HG03520 (cell line): ENCODE results near the gene BTG2.
A peak's percentile ranks its signal among the peaks of the same experiment; 100 is the strongest.
"Not testable (repeated sequence)": the region's sequence is repeated elsewhere in the genome, so short reads cannot be mapped to it uniquely, and the experiment has no call there.

ENCODE experiments used
- ATAC-seq: cut with Tn5 transposase; IDR thresholded peaks from one replicate; pipeline ENCODE4 v1.9.1; 2021; ENCODE audit warnings: mild to moderate bottlenecking, moderate library complexity; ENCODE audit not compliant: unreplicated experiment

Gene BTG2

DNA sequence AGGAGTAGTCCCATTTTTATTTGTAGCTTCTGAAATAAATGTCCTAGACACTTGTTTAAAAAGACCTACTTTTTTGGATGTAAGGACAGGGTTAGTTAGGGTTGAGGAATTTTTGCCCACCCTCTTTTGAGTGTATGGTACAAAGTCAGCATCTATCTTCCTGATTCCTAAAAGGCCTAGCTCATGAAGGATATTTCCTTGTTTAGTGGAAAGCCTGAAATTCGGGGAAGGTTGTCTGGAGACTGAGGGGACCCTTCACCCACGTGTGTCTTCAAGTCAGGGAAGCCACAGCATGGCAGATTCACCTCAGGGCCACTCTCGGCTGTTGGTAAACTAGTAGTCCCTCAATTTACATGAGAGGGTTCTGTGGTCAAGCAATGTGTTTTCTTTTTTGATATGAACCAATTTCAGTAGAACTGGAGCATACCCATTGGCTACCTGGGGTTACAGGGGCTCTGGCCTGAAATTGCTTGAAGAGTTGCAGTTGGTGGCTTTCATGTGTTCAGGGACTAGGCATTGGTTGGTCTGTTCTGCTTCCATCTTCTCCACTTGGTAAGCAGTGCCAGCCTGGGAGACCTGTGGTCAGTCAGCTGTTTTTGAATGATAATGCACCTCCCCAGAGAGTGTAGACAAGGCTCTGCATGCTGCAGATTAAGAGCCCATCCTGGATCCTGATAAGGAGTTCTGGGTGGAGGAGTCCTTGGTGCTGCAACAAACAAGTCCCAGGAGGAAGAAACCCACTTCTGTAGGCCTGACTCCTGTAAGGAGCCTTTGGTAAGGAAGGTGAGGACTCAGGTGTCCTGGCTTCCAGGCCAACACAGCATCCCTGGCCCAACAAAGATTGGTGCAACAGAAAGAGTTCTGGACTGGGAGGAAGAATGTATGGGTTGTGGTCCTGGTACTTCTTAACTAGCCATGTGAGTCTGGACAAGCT is 6.3 kb downstream of the BTG2 start:
- ATAC-seq, result no peak

DNA sequence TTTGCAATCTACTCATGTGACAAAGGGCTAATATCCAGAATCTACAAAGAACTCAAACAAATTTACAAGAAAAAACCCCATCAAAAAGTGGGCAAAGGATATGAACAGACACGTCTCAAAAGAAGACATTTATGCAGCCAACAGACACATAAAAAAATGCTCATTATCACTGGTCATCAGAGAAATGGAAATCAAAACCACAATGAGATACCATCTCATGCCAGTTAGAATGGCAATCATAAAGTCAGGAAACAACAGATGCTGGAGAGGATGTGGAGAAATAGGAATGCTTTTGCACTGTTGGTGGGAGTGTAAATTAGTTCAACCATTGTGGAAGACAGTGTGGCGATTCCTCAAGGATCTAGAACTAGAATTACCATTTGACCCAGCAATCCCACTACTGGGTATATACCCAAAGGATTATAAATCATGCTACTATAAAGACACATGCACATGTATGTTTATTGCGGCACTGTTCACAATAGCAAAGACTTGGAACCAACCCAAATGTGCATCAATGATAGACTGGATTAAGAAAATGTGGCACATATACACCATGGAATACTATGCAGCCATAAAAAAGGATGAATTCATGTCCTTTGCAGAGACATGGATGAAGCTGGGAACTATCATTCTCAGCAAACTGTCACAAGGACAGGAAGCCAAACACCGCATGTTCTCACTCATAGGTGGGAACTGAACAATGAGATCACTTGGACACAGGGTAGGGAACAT is 8.9 kb downstream of the BTG2 start:
- ATAC-seq, result not testable (repeated sequence)

DNA sequence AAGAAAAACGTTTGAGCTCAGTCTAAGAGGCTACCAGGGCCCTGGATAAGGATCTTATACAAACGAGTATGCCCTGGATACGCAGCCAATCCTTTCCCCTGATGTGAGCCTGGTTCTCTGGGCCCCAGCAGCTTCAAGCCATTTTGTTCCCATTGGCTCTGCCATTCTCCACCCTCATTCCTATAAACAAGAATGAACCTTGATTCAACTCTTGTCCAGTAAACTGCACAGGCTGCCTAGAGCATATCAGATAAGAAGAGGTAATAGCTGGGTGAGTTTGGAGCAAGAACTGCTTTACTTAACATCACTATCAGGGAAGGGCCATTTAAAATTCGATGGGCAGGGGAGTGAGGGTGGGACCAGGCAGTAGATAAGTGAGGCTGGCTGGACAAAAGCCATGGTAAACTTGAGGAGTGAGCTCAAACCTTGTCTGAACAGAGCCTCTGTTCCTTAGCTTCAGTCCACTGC is 11.3 kb downstream of the BTG2 start:
- ATAC-seq, result no peak

DNA sequence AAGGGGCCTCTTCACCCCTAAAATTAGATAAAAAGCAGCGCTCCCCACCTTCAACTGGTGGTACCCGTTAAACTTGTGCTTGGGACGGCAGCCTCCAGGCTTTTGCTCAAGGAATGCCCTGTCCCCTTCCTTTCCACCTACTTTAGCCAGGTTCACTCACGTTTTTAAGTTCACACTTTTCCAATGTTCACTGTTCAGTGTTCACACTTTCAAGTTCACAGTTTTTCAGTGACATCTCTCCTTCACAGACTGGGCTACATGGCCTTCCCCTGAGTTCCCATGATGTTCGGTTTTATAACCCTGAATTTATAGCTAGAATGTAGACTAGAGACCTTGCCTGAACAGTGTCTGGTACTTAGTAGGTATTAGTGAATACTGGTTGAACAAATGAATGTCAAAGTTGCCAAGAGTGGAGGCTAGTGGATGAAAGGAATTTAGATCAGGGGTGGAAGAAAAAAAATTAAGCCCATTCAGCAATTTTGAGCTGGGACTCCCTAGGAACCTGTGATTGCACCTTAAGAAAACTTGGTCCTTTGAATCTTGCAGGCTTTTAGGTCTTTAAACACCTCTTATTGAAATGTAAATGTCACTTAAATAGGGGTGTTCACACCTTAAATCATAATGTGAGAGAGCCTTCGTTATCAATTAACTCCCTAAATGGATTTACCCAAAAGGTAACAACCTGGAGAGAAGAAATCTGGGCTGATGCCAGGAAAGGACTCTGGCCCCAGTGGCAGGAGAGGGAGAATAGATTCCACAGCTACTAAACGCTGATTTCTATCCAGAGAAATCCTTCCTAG is 12.3 kb downstream of the BTG2 start:
- ATAC-seq, result no peak

DNA sequence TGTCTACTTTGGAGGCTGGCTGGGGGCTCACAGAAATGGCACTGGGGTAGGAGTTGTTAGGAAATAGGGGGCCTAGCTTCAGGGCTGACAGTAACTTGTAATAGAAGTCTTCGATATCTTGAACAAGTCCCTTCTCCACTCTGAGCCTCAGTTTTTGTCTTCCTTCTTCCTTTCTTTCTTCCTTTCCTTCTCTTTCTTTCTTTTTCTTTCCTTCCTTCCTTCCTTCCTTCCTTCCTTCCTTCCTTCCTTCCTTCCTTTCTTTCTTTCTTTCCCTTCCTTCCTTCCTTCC is 12.9 kb downstream of the BTG2 start:
- ATAC-seq, result no peak

DNA sequence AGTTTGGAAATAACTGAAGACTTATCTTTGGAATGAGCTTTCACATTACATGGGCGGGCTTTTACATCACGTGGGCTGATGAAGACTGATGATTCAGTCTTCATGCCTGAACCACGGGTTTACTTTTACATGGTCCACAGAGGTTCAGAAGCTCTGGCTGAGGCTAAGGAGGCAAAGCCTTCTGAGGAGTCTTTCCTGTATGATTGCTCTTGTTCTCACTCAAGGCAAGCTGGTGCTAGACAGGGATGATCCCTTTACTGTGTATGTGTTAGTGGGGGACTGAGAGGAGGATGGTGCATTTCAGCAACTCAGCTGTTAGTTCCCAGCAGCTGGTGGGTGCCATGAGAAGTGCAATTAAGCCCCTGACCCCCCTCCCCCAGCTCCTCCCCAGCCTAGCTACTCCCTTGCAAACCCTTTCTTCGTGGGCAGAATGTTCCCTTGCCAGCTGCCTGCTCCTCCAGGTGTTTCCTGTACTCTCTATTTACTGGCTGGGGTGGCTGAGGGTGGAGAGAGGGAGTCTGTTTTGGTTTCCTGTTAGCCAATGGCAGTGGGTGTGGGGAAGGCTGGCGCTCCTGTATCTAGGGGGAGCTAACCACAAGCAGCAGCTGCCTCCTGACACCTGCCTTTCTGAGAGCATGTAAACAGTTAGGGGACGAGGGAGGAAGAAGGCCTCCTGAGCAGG is 15.4 kb downstream of the BTG2 start:
- peak; percentile 49 for ATAC-seq

DNA sequence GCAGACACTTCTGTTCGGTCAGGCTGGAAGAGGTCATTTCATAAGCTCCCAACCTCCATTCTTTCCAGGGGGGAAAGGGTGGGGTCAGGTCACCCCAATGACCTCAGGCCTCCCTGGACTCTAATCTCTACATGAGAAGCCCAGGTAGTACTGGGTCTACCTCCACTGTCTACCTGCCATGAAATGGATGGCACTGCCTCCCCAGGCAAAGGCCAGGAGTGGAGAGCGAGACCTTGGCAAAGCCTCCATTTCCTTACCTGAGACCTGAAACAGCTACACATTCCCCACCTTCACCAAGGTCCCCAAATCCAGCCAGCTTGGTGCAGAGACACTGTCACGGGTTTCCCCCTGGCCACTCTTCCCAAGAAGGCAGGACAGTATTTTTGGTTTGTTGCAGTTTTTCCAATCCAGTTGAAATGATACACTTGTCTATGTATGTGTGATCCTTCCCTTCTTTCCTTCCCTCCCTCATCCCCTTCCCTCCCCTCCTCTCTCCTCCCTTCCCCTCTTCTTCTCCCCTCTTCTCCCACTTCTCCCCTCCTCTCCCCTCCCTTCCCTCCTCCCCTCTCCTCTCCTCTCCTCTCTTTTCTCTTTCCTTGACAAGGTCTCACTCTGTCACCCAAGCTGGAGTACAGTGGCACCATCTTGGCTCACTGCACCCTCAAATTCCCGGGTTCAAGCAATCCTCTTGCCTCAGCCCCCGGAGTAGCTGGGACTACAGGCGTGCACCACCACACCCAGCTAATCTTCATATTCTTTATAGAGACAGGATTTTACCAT is 16.1 kb downstream of the BTG2 start:
- ATAC-seq, result no peak

DNA sequence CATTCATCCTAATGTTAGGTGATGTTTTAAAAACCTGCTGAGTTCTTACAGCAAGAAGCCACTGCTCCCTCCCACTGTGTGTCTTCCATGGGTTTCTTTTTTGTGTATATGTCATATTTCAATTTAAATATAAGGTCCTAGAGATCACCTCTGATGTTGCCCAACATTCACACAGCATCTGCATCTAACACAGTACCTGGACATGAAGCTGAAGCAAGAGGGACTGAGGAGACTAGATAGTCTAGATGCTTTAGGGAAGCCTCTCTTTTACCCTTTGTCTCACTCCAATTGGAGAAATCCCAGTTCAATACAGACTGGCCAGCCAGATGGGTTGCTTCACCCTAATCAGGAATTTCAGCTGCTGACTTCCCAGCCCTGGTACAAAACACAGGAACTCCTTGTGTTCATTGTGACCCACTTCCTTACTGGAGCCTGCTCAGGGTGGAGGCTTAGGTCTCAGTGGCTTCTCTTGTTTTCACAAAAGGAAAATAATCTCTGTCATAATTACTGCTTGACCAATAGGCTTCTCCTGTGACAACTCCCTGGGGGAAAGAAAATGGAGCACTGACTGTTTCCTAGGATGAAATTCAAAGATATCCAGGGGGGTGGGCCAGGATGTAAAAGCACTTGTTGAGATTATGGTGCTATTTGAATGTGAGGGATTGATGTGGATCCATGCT is 17.3 kb downstream of the BTG2 start:
- no peak for ATAC-seq

DNA sequence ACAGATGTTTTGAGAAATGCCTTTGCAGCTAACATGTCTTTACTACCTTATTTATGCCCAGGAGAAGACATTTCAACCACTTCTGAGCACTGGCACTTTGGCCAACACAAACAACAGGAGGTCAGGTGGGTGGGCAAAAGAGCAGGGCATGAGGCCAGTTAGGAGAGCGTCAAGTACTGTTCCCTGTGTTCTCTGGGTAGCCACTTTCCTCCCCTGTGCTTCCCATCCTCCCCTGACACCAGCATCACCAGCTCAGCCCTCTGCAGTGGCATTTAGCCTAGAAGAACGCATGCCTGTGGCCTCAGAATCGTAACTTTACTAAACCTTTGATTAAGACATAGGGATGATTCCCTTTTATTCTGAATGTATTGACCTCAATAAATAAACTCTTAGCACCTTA is 18.3 kb downstream of the BTG2 start:
- no peak for ATAC-seq

DNA sequence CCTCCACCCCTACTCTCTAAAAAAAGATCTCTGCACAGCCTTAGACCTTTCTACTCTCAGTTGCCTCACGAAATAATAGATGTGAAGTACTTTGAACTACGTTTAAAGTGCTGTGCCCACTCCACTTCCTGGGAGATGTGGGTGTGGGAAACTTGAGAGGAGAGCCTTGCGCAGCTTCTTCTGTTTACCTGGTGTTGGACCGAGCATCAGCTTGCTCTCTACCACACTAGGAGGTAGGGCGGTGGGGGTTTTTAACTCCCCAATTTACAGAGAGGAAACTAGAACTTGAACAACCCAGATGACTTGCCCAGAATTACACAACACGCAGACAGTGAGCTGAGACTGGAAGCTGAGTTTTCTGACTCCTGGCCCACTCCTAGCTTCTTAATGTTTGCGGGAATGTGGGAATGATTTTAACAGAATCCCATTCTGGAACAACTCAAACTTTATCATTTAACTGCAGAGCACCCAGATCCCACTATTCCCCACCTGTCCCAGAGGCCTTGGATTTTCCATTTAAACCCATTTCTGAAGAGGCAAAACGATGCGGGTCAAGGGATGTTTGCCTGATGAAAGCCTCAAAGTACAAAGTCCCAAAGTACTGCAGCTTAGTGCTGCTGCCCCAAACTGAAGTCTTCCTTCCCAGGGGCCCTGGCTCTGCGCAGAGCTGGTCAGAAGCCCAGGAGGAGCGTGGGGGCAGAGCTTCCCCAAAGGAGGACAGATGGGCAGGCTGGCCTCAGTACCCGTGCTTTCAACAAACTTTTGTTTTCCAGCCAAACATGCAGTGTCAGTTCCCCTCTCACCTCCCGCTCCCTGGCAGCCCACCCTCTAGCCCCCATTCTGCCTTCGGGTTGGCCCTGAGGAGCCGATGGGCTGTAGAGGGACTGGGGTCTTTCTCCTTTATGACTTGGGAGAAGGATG is 19.0 kb downstream of the BTG2 start:
- no peak for ATAC-seq

DNA sequence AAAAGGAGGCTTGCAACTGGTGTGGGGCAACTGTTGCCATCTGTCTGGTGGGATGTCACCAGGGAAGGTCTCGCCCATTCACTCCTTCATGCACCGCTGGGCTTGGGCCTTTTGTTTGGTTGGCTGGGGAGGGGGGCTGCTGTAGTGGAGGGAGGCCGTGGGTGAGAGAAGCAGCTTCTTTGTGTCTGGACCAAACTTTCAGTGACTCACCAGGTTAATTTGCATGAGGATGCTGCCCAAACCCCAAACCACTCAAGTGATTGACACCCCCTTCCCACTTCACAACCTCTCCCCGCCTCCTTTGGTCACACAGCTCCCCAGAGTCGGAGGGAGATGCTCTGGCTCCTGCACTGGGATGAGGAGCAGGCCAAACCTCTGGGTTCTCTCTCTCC is 19.7 kb downstream of the BTG2 start:
- no peak for ATAC-seq

DNA sequence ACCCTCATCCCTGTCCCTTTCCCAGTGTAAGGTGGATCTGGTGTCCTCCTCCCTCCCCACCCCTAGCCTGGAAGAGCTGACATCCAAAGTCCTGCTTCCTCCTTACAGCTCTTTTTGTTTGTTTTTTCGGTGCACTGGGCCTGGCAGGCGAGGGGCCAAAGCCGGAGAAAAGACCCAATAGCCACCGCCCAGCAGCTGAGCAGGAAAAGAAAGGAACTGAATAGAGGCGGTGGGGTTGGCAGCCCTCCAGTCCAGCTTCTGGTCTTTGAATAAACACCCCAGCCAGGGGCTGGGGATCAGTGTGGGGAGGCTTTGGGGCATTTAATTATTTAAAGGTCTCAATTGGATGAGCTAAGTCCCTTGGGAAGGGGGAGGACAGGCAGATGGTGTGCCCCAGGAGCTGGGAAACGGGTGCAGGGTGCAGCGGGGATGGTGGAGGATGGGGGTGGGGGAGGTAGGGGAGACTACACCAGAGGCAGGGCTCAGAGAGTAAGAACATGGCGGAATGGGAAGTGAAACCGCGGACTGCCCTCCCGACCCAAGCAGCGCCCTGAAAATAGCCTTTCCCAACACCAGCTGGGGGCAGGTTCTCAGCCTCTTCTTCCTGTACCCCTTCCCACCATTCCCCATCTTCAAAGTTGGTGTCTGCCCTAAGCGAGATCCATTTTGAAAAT is 20.2 kb downstream of the BTG2 start:
- ATAC-seq, result no peak

DNA sequence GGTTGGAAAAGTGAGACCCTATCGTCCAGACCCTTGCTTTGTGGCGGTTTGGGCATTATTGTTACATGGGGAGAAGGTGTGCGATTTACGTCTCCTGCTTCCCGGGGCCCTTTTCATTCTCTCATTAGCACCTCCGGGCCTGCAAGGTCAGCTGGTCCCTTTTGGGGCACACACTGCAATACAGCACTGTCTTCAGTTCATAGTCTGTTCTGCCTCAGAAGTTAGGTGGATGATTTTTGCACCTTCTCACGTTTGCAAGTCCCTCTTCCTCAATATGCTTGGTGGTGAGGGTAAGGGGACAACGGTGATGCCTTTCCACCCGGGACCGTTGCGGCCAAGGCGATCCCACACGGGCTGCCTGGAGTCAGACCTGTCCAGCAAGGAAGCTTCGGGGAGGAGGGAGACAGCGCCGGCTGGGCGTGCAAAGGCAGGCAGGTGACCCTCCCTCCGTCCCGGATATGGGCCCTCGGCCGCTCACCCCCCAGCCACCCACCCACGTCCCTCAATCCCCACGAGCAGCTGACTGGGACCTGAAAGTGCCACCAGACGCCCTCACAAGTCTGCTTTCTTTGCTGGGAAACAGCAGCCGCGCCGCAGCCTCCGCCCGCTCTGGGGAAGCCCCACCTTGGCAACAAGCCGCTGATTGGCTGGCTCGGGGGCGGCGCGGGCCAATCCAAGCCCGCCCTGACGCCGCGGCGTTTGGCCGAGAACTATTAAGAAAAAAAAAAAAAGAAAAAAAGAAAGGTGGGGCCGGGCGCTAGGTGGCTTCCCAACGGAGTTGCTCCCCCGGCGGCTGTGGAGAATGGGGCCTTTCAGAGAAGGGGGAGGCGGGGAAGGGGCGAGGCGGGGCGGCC is 21.7 kb downstream of the BTG2 start:
- peak; percentile 58 for ATAC-seq

DNA sequence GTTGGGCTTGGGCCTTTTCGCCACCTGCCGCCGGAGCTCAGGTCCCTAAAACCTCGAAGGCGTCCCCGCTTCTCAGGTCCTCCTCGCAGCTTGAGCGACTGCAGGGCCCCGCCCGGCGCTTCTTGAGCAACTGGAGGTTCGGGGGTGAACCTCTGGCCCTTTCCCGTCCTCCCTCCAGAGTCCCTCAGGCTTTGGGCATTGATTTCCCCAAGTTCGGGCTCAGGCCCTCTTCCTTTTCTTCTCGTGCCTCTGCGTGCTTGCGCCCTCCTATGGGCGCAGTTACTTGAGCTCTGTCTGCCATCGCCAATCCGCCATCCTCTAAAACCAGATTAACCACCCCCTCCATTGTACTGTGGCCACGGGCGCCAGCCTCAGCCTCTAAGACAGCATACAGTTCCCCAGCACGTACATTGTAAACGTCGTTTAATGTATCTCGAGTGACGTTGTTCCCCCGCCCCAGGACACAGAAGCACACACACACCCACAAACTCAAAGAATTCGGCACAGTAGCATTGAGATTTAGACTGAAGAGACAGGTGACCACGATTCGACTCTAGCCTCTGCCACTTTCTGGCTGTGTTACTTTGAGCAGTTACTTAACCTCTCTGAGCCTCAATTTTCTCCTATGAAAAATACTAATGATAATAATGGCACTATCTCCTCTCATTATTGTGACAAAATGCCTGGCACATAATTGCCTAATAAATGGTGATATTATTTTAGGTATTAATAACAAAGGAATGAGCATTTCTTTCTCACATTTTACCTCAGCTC is 22.6 kb downstream of the BTG2 start:
- peak; percentile 19 for ATAC-seq

DNA sequence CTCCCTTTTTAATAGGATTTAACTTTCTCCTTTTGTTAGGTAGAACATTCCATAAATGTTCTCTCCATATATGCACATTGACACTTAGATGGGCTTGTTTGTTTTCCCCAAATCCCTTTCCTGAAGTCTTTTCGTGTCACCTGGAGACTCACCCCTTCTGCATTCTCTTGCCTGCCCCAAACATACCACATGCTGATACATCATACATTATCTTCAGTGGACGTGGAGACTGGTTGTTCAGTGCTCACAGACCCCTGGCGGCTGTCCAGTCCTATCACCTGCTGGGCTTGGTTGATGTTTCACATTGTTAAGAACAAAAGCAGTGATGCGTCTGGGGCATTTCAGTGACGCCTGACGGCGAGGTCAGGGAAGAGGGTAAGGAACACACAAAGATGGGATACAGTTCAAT is 23.4 kb downstream of the BTG2 start:
- no peak for ATAC-seq

DNA sequence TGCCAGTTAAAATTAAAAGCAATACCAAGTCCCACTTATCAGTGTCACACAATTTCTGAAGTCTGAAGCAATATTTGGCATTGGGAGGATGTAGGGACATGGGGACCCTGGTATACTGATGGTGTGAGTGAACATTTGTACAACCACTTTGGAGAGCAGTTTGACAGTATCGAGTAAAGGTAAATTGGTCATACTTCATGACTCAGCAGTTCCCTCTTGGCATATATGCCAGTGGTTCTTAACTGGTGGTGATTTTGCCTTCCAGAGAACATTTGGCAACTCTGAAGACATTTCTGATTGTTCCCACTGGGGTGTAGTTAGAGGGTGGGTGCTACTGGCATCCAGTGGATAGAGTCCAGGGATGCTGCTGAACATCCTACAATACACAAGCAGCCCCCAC is 25.9 kb downstream of the BTG2 start:
- ATAC-seq, result no peak
